Measurements from ENCODE around the gene NKX6-2.

DNA sequence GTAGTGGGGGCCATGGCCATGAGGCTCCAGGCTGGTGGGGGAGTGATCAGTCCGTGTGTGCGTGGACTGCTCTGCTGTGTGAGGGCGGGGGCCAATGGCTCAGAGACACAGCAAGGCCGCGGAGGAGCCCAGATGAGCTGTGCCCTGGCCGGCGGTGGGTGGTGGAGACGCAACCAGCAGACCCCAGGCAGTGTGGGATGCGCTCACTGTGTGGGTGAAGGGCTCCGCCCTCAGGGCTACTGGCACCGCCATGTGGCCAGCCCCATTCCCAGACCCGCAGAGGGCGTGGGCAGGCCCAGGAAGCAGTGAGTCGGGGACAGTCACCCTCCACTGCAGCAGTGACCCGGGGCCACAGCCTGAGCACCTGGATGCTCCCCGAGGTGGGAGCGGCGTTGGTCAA lies 9.1 kb downstream of the NKX6-2 start:
- TF ChIP-seq CTCF (IDR thresholded peaks at IDR 0.05) (no peak), POLR2A (IDR thresholded peaks at IDR 0.05) (no peak), POLR2AphosphoS5 (IDR thresholded peaks at IDR 0.05) (no peak)
